Retina (tissue), 1 donor: Measurements from ENCODE around the gene GCN1.

Source experiments
- DNase-seq: peaks from one replicate; pipeline ENCODE4 v3.0.0-alpha.2; 2016

GCN1 gene

GRCh38 chr12:120181991-120182631, 12.4 kb downstream of the GCN1 start:
- DNase-seq: no peak

- DNase-seq: no peak
These were observed 13.5 kb downstream of the GCN1 start for GRCh38 chr12:120180975-120181374.

- no peak for DNase-seq
These were observed 19.0 kb downstream of the GCN1 start for GRCh38 chr12:120175537-120175936.

- no peak for DNase-seq
These were observed 19.5 kb downstream of the GCN1 start for GRCh38 chr12:120175062-120175461.

- DNase-seq: no peak
These were observed 22.5 kb downstream of the GCN1 start for GRCh38 chr12:120172053-120172452.

- DNase-seq: no peak
These were observed 23.9 kb downstream of the GCN1 start for GRCh38 chr12:120170631-120171030.

- DNase-seq: no peak
These were observed 24.6 kb downstream of the GCN1 start for GRCh38 chr12:120169946-120170345.

- no peak for DNase-seq
These were observed 26.2 kb downstream of the GCN1 start for GRCh38 chr12:120168337-120168736.

- no peak for DNase-seq
These were observed 26.9 kb downstream of the GCN1 start for GRCh38 chr12:120167529-120168095.

- no peak for DNase-seq
These were observed 30.2 kb downstream of the GCN1 start for GRCh38 chr12:120164293-120164692.

GRCh38 chr12:120162763-120163162, 31.8 kb downstream of the GCN1 start:
- DNase-seq: no peak

- DNase-seq: no peak
These were observed 32.7 kb downstream of the GCN1 start for GRCh38 chr12:120161852-120162251.

- no peak for DNase-seq
These were observed 34.8 kb downstream of the GCN1 start for GRCh38 chr12:120159509-120160237.

GRCh38 chr12:120158351-120158750, 36.2 kb downstream of the GCN1 start:
- DNase-seq: no peak

- DNase-seq: no peak
These were observed 36.8 kb downstream of the GCN1 start for GRCh38 chr12:120157678-120158077.

- no peak for DNase-seq
These were observed 37.9 kb downstream of the GCN1 start for GRCh38 chr12:120156315-120157259.

- DNase-seq: no peak
These were observed 39.4 kb downstream of the GCN1 start for GRCh38 chr12:120155072-120155471.

GRCh38 chr12:120150919-120151525, 43.5 kb downstream of the GCN1 start:
- DNase-seq: no peak

GRCh38 chr12:120148011-120148410, 46.5 kb downstream of the GCN1 start:
- DNase-seq: no peak

GRCh38 chr12:120145164-120145563, 49.4 kb downstream of the GCN1 start:
- DNase-seq: no peak

GRCh38 chr12:120144215-120144614, 50.3 kb downstream of the GCN1 start:
- no peak for DNase-seq

- DNase-seq: no peak
These were observed 52.2 kb downstream of the GCN1 start for GRCh38 chr12:120142231-120142877.
